ENCODE measurements around the gene HMGCR.
"Not testable (repeated sequence)": the region's sequence is repeated elsewhere in the genome, so short reads cannot be mapped to it uniquely, and the experiment has no call there.

Gene HMGCR

GRCh38 chr5:75336615-75337336, at the start of gene HMGCR:
TSS of gene HMGCR (plus strand) at chr5:75337220. CDS start at chr5:75342606, 5,386 bp downstream.
- peak; percentile 27 for TF ChIP-seq CTCF (IDR thresholded peaks at IDR 0.05; ENCODE audit: extremely low read depth, missing control alignments)
- DNase-seq (ENCODE audit: low spot score), result peak; percentile 94

GRCh38 chr5:75291844-75292243, 45.2 kb upstream of the HMGCR start:
- not testable (repeated sequence) for DNase-seq (ENCODE audit: low spot score)

DNA sequence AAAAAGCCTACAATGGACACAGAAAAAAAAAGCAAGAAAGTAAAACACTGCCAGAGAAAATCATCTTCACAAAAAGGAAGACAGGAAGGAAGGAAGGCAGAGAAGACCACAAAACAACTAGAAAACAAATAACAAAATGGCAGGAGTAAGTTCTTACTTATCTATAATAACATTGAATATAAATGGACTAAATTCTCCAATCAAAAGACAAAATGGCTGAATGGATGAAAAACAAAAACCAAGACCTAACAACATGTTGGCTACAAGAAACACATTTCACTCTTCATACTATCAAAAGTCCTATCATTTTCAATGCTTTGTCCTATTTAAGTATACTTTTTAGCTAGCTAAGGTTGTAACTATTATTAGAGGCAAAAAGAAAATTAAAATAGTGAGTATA, 36.9 kb upstream of the HMGCR start:
- TF ChIP-seq CTCF (IDR thresholded peaks at IDR 0.05; ENCODE audit: extremely low read depth, missing control alignments), result no peak
- DNase-seq (ENCODE audit: low spot score), result no peak

DNA sequence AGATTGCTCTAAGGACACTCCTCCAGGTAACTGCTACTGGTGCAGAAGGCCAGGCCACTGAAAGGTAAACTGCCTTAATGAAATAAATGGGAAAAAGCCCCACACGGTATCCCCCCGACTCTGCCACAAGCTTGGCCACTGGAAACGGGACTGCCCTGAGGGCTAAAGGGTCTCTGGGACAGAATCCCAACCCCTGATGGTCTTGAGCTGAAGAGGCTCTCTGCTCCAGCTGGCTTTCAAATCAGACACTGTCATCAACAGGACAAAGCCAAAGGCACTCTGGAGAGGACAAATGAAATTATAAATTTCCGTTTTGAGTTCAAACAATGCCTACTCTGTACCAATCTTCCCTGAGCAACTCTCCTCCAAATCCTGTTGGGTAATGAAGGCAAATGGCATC, 33.6 kb upstream of the HMGCR start:
- DNase-seq (ENCODE audit: low spot score), result no peak
- TF ChIP-seq CTCF (IDR thresholded peaks at IDR 0.05; ENCODE audit: extremely low read depth, missing control alignments), result no peak

DNA sequence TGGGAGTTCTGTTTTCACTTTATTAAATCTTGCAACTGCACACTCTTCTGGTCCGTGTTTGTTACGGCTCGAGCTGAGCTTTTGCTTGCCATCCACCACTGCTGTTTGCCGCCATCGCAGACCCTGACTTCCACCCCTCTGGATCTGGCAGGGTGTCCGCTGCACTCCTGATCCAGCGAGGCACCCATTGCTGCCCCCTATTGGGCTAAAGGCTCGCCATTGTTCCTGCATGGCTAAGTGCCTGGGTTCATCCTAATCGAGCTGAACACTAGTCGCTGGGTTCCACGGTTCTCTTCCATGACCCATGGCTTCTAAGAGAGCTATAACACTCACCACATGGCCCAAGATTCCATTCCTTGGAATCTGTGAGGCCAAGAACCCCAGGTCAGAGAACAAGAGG, 32.5 kb upstream of the HMGCR start:
- not testable (repeated sequence) for DNase-seq (ENCODE audit: low spot score)

DNA sequence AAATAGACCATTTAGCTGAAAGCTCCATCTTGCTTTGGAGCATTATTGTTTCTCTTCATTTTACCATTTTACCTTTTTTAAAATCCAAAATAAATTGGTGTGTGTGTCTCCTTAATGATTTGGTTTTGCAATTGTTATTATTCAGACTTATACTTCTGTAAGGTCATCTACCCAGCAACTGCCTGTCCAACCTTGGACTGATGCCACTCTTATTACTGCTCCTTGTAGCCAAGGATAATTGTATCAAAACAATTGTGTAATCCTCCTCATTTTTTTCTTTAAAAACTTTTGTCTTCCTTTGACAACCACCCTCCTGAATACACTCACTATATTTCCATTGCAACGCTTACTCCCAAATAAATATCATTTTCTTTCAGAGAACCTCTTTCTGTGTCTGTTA, 30.3 kb upstream of the HMGCR start:
- DNase-seq (ENCODE audit: low spot score), result no peak
- no peak for TF ChIP-seq CTCF (IDR thresholded peaks at IDR 0.05; ENCODE audit: extremely low read depth, missing control alignments)

- DNase-seq (ENCODE audit: low spot score), result no peak
- TF ChIP-seq CTCF (IDR thresholded peaks at IDR 0.05; ENCODE audit: extremely low read depth, missing control alignments), result no peak
Measured at GRCh38 chr5:75310212-75310611, 26.8 kb upstream of the HMGCR start.

GRCh38 chr5:75319148-75319547, 17.9 kb upstream of the HMGCR start:
- DNase-seq (ENCODE audit: low spot score), result not testable (repeated sequence)

DNA sequence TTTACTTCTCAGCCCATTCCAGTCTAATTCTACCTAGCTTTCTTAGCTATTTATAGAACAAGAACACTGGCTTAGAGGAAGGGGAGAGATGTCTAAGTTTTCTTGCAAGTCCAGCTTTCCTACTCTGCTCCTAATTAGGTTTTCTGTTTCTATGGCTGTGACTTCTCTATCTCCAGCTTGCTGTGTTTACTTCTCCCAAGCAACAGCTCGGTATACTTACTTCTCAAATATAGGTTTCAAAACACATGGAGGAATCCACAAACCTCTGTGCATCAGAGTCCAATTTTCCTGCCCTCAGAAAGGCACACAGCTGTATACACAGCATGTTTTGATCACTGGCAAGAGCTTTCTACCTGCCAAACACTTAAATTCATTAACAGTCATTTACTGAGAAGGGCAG, 17.4 kb upstream of the HMGCR start:
- DNase-seq (ENCODE audit: low spot score), result no peak
- no peak for TF ChIP-seq CTCF (IDR thresholded peaks at IDR 0.05; ENCODE audit: extremely low read depth, missing control alignments)
